ENCODE measurements around the gene CRB3. TPM values are rescaled to one million over a fixed set of nuclear protein-coding genes. Genes with fewer than 3 reads are reported as not detected.

The CRB3 gene
- total RNA-seq, 2 experiments from 2014 or later = 0.58 to 0.70 TPM

DNA sequence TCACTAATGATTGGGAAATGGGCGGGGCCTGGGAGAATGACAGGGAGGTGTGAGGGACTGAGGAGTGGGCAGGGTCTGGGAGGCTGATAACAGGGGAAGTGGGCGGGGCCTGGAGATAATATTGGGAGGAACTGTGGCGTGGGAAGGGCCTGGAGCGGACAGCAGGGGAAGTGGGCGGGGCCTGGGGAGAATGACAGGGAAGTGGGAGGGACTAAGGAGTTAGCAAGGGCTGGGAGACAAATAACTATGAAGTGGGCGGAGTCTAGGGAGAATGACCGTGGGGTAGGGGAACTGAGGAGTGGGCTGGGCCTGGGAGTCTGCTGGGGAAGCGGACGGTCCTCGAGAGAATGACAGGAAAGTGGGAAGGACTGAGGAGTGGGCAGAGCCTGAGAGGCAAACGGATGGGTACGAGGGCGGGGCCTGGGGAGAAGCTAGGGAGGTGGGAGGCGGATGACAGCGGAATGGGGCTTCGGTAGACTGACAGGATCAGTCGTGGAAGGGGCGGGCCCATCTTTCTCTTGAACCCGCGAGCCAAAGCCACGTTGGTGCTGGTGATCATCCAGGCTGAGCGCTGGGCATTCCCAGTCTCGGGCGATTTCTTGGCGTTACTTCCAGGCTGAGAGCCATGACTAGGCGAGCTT, 52.1 kb downstream of the CRB3 start:
- intact Hi-C loops (cut with micrococcal nuclease) = loop anchor here (2.0 to 10.0 kb wide), 3 partner anchors 116 to 347 kb away; partner anchors contain the start of genes GPR108 and TRIP10
- TF ChIP-seq, protein P1, sequence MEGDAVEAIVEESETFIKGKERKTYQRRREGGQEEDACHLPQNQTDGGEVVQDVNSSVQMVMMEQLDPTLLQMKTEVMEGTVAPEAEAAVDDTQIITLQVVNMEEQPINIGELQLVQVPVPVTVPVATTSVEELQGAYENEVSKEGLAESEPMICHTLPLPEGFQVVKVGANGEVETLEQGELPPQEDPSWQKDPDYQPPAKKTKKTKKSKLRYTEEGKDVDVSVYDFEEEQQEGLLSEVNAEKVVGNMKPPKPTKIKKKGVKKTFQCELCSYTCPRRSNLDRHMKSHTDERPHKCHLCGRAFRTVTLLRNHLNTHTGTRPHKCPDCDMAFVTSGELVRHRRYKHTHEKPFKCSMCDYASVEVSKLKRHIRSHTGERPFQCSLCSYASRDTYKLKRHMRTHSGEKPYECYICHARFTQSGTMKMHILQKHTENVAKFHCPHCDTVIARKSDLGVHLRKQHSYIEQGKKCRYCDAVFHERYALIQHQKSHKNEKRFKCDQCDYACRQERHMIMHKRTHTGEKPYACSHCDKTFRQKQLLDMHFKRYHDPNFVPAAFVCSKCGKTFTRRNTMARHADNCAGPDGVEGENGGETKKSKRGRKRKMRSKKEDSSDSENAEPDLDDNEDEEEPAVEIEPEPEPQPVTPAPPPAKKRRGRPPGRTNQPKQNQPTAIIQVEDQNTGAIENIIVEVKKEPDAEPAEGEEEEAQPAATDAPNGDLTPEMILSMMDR (IDR thresholded peaks at IDR 0.05) = no peak
- Mint-ChIP-seq H3K27me3 (peaks cover 1% of the 10 kb centered on the region), H3K9me3 (no peaks in the 10 kb centered on the region), H3K4me3 (peak overlapping the region; percentile 85), H3K4me1 (ENCODE audit: low read depth) (peaks cover 34% of the 10 kb centered on the region), H3K36me3 (ENCODE audit: low read depth) (no peaks in the 10 kb centered on the region), H3K27ac (peak overlapping the region; percentile 86)
- CTCF ChIA-PET = interaction anchor here (0.7 to 3.3 kb wide), 19 partner anchors 11 to 348 kb away, joined by 3 to 37 read pairs (median 5); partner anchors contain the start of genes DENND1C, GPR108, TNFSF14 and TUBB4A
- ATAC-seq (peak; percentile 66), DNase-seq (peak; percentile 84)
- POLR2A ChIA-PET = interaction anchor here (0.6 to 1.4 kb wide), 4 partner anchors 35 to 347 kb away, joined by 3 to 6 read pairs (median 3); partner anchors contain the start of gene DENND1C

Small RNA genes lying within 50 kb of the gene (microRNA-seq; reads per million reads assigned to microRNA genes)
- gene MIR3940 (ENCODE audit: borderline microRNAs expressed, borderline replicate concordance) = 2.4 reads per million

Other genes starting within 250 kb of the CRB3 start
- gene MLLT1, start 184.3 kb upstream of the CRB3 start, total RNA-seq = 10 to 100 TPM; 41.4 to 44.6 TPM
- not detected for gene ACER1, start 130.7 kb upstream of the CRB3 start, total RNA-seq
- gene CLPP, start 102.7 kb upstream of the CRB3 start, total RNA-seq = 100 to 1,000 TPM; 169 to 175 TPM
- gene ALKBH7, start 91.5 kb upstream of the CRB3 start, total RNA-seq = 10 to 100 TPM; 34.9 to 40.1 TPM
- 1 to 10 TPM; 1.2 to 1.4 TPM for gene PSPN, start 88.3 kb upstream of the CRB3 start, total RNA-seq
- gene GTF2F1, start 71.1 kb upstream of the CRB3 start, total RNA-seq = 10 to 100 TPM; 50.4 to 59.6 TPM
- gene KHSRP, start 39.5 kb upstream of the CRB3 start, total RNA-seq = 100 to 1,000 TPM; 366 to 370 TPM
- not detected for gene SLC25A41, start 30.5 kb upstream of the CRB3 start, total RNA-seq
- gene SLC25A23, start 4.5 kb upstream of the CRB3 start, total RNA-seq = 10 to 100 TPM; 11.9 to 12.1 TPM
- gene DENND1C, start 17.5 kb downstream of the CRB3 start, total RNA-seq = 10 to 100 TPM; 58.2 to 61.2 TPM
- gene TUBB4A, start 38.0 kb downstream of the CRB3 start, total RNA-seq = 10 to 100 TPM in 1 of 2 experiments, 1 to 10 TPM in 1; 9.6 to 10.6 TPM
- gene TNFSF9, start 66.8 kb downstream of the CRB3 start, total RNA-seq = 1 to 10 TPM; 3.0 to 3.1 TPM
- 10 to 100 TPM; 24.6 to 26.2 TPM for gene CD70, start 126.9 kb downstream of the CRB3 start, total RNA-seq
- 10 to 100 TPM; 41.7 to 43.8 TPM for gene TNFSF14, start 205.9 kb downstream of the CRB3 start, total RNA-seq

Measured in activated CD8-positive, alpha-beta T cell treated with anti-CD3 and anti-CD28 coated beads for 36 hours (primary cell).